GM19239 (cell line): ENCODE measurements around the gene PRSS1.
"Not testable (repeated sequence)": the region's sequence is repeated elsewhere in the genome, so short reads cannot be mapped to it uniquely, and the experiment has no call there.

Experiments
- DNase-seq: peaks from one replicate; pipeline ENCODE4 v3.0.0; 2011; ENCODE audit warnings: low spot score; ENCODE audit not compliant: insufficient read length
- FAIRE-seq: peaks from 2 replicates; lab custom pipeline; 2011; peaks lifted over from hg19 to GRCh38; lab: Jason Lieb, UNC

Gene PRSS1

GRCh38 chr7:142770661-142771352 lies 21.5 kb downstream of the PRSS1 start, which contains the start of gene PRSS2:
TSS of gene PRSS2 (plus strand) at chr7:142770970. CDS start at chr7:142770983, 13 bp downstream.
- FAIRE-seq (no peak), DNase-seq (no peak)

DNA sequence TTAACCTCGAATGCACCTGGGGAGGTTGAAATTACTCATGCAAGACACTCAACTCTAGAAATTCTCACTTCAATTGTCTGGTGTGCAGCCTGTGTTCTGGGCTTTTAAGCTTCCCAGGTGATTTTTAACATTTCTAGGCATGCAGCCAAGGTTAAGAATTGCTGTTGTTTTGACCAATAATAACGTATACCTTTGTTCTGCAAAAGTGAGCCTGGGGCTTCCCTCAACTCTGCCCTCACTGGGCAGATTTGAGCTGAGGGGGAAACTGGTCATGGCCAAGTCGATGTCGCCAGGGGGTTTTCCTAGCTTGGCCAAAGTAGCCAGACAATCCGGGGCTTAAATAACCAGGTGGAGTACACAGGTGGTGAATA lies 22.1 kb downstream of the PRSS1 start:
- DNase-seq, result no peak
- FAIRE-seq, result no peak

DNA sequence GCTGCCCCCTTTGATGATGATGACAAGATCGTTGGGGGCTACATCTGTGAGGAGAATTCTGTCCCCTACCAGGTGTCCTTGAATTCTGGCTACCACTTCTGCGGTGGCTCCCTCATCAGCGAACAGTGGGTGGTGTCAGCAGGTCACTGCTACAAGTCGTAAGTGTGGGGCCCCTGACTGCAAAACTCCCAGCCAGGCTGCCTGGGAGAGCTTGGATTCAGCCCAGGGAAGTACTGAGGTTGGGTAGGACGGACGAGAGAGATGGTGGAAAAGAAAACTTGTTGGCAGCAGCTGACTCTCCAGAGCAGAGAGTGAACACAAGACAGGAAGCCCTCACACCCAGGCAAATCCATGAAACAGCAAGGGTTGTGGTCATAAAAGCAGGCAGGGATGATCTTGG lies 22.8 kb downstream of the PRSS1 start:
- no peak for FAIRE-seq
- no peak for DNase-seq

GRCh38 chr7:142772673-142773072 lies 23.4 kb downstream of the PRSS1 start:
- DNase-seq, result no peak
- FAIRE-seq, result no peak

DNA sequence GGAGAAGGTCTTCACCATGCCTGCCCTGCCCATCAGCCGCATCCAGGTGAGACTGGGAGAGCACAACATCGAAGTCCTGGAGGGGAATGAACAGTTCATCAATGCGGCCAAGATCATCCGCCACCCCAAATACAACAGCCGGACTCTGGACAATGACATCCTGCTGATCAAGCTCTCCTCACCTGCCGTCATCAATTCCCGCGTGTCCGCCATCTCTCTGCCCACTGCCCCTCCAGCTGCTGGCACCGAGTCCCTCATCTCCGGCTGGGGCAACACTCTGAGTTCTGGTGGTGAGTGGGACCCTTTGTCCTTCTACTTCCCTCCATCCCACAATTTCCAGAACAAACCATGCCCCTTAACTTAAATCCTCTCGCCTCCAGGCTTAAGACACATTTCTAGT lies 24.0 kb downstream of the PRSS1 start:
- FAIRE-seq (no peak), DNase-seq (no peak)

DNA sequence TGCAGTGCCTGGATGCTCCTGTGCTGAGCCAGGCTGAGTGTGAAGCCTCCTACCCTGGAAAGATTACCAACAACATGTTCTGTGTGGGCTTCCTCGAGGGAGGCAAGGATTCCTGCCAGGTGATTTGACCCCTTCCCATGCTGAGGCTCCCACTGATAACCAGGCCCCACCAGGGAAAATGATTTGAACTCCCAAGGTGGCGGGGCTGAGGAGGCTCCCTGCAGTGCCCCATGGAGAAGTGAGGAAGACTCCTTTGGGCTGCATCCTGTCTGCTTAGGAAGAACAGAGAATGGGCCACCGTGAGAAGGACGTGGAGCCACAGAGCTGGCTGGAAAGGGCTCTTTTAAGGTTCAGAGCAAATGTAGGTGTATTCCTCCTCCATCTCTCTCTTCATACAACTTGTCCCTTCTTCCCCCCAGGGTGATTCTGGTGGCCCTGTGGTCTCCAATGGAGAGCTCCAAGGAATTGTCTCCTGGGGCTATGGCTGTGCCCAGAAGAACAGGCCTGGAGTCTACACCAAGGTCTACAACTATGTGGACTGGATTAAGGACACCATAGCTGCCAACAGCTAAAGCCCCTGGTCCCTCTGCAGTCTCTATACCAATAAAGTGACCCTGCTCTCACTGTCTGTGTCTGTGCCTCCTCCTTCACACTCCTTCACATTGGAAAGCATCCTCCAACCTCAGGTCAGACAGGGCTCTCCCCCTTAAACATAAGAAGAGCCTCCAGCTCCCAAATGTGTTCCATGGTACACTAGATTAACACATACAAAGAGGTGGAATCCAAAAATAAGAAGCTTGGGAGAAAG lies 24.9 kb downstream of the PRSS1 start:
- FAIRE-seq, result no peak
- no peak for DNase-seq

DNA sequence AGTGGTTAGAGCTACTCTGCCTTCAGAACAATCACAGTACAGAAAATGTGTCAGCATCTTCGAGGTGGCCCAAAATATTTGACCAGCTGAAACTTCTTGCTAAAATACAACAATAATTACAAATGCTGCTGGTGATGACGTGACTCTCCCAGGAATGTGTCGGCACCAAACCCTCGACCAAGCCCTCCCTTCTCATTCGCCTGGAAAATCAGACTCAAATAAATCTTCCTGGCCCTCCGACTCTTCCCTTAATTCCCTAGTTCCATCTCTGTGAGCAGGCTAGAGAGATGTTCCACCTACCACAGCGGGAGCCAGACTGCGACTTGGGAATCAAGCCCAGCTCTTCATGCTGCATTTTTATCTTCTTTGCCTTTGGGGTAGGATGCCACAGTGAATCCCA lies 25.6 kb downstream of the PRSS1 start:
- DNase-seq, result no peak
- FAIRE-seq, result no peak

- not testable (repeated sequence) for FAIRE-seq, DNase-seq
Measured at GRCh38 chr7:142775351-142776115, 26.3 kb downstream of the PRSS1 start.

GRCh38 chr7:142776206-142776844 lies 27.1 kb downstream of the PRSS1 start:
- no peak for DNase-seq

GRCh38 chr7:142776845-142777225 lies 27.6 kb downstream of the PRSS1 start:
- not testable (repeated sequence) for FAIRE-seq, DNase-seq

More at GRCh38 chr7:142776206-142776844, 27.1 kb downstream of the PRSS1 start:
- no peak for FAIRE-seq

GRCh38 chr7:142777318-142777717 lies 28.0 kb downstream of the PRSS1 start:
- no peak for FAIRE-seq
- DNase-seq, result no peak

- peak; percentile 95 for FAIRE-seq
- DNase-seq, result peak; percentile 62
Measured at GRCh38 chr7:142782922-142783900, 33.9 kb downstream of the PRSS1 start.

- DNase-seq (no peak), FAIRE-seq (no peak)
Measured at GRCh38 chr7:142784096-142784495, 34.8 kb downstream of the PRSS1 start.

GRCh38 chr7:142784716-142785115 lies 35.4 kb downstream of the PRSS1 start:
- no peak for FAIRE-seq
- no peak for DNase-seq

GRCh38 chr7:142785841-142786250 lies 36.6 kb downstream of the PRSS1 start:
- DNase-seq (no peak), FAIRE-seq (no peak)

DNA sequence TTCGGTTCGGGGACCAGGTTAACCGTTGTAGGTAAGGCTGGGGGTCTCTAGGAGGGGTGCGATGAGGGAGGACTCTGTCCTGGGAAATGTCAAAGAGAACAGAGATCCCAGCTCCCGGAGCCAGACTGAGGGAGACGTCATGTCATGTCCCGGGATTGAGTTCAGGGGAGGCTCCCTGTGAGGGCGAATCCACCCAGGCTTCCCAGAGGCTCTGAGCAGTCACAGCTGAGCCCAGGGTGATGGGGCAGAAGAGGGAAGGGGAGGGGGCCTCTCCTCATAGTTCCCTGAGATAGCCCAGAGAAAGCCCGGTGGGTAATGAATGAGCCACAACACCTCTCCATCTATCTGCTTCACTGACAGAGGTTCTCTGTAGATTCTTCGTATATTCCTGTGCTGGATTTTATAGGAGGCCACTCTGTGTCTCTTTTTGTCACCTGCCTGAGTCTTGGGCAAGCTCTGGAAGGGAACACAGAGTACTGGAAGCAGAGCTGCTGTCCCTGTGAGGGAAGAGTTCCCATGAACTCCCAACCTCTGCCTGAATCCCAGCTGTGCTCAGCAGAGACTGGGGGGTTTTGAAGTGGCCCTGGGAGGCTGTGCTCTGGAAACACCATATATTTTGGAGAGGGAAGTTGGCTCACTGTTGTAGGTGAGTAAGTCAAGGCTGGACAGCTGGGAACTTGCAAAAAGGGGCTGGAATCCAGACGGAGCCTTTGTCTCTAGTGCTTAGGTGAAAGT lies 37.9 kb downstream of the PRSS1 start:
- DNase-seq, result no peak
- FAIRE-seq, result no peak

DNA sequence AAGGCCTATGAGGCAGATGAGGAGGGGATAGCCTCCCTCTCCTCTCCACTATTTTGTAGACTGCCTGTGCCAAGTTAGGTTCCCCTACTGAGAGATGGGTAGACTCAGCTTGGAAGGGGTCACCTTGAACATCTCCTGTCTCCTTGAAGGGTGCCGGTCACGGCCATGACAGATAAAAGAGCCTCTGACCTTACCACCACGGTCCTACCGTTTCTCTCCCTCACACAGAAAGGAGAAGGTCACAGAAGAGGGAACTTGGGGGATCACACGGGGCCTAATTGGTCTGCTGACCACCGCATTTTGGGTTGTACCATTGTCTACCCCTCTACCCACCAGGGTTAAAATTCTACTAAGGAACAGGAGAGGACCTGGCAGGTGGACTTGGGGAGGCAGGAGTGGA lies 38.5 kb downstream of the PRSS1 start:
- DNase-seq (no peak), FAIRE-seq (no peak)
